ENCODE measurements around the gene RAD51B.

The RAD51B gene

DNA sequence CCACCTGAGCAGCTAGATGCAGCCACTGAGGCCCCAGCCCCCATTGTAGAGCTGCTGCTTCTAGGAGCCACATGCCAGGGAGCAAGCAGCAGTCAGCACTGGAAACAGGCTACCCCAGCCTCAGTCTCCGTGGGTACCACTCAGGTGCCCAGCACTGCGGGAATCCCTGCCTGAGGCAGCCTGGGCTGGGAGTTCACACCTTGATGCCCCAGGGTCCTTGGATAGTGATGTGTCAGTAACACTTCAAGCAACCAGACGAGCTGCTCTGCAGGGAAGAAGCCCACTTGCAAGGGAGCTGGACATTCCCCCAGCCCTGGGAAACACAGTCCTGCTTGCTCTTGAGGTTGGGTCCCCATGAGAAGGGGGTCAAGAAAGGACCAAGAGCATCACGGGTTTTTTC is 882.6 kb downstream of the RAD51B start:
- no peak for DNase-seq (ENCODE audit: low read depth)
- TF ChIP-seq CTCF (IDR thresholded peaks at IDR 0.05; ENCODE audit: low read depth, low read length, missing control alignments): no peak
- H3K4me3 ChIP-seq (ENCODE audit: low read depth, low read length): no peak overlapping the region

- no peak for TF ChIP-seq CTCF (IDR thresholded peaks at IDR 0.05; ENCODE audit: low read depth, low read length, missing control alignments)
- DNase-seq (ENCODE audit: low read depth): no peak
- H3K4me3 ChIP-seq (ENCODE audit: low read depth, low read length): no peak overlapping the region
Measured at GRCh38 chr14:68702578-68702977, 883.0 kb downstream of the RAD51B start.

DNA sequence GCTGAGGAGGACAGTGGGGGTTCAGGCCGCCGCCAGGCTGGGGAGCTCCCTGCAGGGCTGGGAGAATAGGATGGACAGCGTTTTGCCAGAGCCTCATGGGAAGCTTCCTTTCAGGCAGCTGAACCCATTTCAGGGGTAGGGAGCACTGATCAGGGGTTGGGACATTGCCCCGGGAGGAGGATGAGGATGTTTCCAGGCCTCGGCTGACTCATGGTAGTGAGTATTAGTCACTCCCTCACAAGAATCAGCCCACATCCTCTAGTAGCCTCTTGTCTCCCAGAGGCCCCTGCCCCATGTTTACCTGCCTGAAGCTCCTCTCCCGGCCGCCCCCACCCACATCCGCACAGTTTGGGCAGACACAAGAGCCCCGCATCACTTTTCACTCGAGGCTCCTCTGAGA is 883.5 kb downstream of the RAD51B start:
- DNase-seq (ENCODE audit: low read depth): no peak
- H3K4me3 ChIP-seq (ENCODE audit: low read depth, low read length): no peak overlapping the region
- no peak for TF ChIP-seq CTCF (IDR thresholded peaks at IDR 0.05; ENCODE audit: low read depth, low read length, missing control alignments)

DNA sequence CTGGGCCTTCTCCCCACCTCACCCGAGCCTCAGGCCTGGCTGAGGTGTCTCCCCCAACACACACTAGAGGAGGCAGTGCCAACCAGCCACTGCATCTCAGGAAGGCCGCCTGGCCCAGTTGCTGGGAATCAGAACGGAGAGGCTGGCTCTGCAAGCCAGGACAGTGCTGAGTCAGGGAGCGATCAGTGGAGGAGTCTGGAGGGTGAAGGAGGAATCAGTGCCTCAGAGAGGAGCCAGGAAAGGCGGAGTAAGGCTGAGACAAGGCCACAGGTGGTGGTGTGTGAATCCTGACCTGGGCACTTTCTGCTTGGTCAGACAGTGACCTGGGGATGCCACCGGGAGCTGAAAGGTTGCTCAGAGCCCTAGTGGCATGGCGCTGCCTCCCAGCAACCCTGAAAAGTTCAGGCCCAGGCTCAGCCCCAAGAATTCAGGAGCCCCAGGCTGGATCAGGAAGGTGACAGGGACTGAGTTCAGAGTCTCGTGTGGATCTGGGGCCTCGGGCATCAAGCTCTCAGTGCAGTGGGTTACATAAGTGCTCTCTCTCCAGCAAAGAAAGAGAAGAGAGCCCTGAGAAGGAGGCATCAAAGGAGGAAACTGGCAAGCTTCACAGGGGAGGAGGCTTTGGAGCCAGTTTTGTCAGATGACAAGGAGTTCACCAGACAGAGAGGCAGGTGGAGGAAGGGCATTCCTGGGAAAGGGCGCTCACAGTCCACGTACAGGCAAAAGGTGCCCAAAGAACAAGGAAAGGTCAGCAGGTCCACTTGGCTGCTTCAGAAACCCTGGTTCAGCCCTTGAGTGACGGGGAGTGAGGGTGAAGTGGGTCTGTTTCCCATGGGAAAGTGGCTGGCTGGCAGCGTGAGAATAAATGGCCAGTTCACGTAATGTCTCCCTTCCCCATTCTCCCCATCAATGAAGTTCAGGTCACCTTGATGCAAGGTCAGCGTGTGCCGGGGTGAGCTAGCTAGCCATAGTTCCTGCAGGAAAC is 885.4 kb downstream of the RAD51B start:
- no peak for DNase-seq (ENCODE audit: low read depth)
- no peak for TF ChIP-seq CTCF (IDR thresholded peaks at IDR 0.05; ENCODE audit: low read depth, low read length, missing control alignments)
- H3K4me3 ChIP-seq (ENCODE audit: low read depth, low read length): no peak overlapping the region

GRCh38 chr14:68705741-68706283 is 886.2 kb downstream of the RAD51B start:
- DNase-seq (ENCODE audit: low read depth): no peak
- TF ChIP-seq CTCF (IDR thresholded peaks at IDR 0.05; ENCODE audit: low read depth, low read length, missing control alignments): no peak
- no peak overlapping the region for H3K4me3 ChIP-seq (ENCODE audit: low read depth, low read length)

DNA sequence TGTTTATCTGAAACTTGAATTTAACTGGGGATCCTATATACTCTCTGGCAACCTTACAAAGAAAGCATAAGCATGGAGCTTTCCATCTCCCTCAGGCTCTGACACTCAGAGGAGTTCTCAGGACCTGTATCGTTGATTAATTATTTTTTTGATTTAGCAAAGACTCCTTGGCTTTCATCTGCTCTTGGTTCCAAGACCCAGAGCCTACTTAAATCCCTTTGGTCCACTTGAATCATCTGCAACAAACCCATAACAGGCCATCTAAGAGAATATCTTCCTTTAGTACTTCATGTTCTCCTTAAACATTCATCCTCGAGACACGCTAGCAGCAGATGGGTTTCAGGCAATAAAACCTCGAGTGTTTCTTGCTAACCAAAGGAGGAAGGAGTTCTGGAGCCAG is 887.9 kb downstream of the RAD51B start:
- no peak overlapping the region for H3K4me3 ChIP-seq (ENCODE audit: low read depth, low read length)
- DNase-seq (ENCODE audit: low read depth): no peak
- no peak for TF ChIP-seq CTCF (IDR thresholded peaks at IDR 0.05; ENCODE audit: low read depth, low read length, missing control alignments)
